HEK293 (cell line): Measurements from ENCODE around the gene CENPK.

ENCODE experiments used
- CTCF ChIP-seq: fragments of 450-650 bp; formaldehyde crosslinking; IDR thresholded peaks from 2 replicates; pipeline ENCODE4 v1.5.1; 2016; ENCODE audit warnings: missing biosample characterization, missing genetic modification characterization
- SP3 ChIP-seq: fragments of 450-650 bp; formaldehyde crosslinking; IDR thresholded peaks from 2 replicates; pipeline ENCODE4 v1.5.1; 2016; ENCODE audit warnings: missing biosample characterization, missing genetic modification characterization
- YY1 ChIP-seq: fragments of 450-650 bp; formaldehyde crosslinking; IDR thresholded peaks from 2 replicates; pipeline ENCODE4 v1.5.1; 2018; ENCODE audit warnings: missing biosample characterization, missing genetic modification characterization
- ZBTB1 ChIP-seq: fragments of 450-650 bp; formaldehyde crosslinking; IDR thresholded peaks from 2 replicates; pipeline ENCODE4 v1.5.1; 2016; ENCODE audit warnings: missing biosample characterization, missing genetic modification characterization
- ZNF274 ChIP-seq, 2 experiments: fragments of 200-500 bp in 1 of 2; fragments of 450-650 bp in 1 of 2; sonication (Bioruptor generic) in 1 of 2; formaldehyde crosslinking in 1 of 2; IDR thresholded peaks; 2 replicates each; pipeline versions ENCODE4 v1.5.1 to v1.6.1; 2014 to 2016; ENCODE audit warnings: borderline replicate concordance in 1 of 2, inconsistent platforms in 1 of 2, low read length in 1 of 2, missing biosample characterization in 1 of 2, missing genetic modification characterization in 1 of 2
- TF ChIP-seq, protein P1 (sequence below): fragments of 450-650 bp; formaldehyde crosslinking; IDR thresholded peaks from 2 replicates; pipeline ENCODE4 v1.5.1; 2016; ENCODE audit warnings: missing biosample characterization, missing genetic modification characterization
- TF ChIP-seq, protein P2 (sequence below): sonication (generic); formaldehyde crosslinking; IDR thresholded peaks from 2 replicates; pipeline ENCODE4 v1.8.1; 2022; ENCODE audit warnings: mild to moderate bottlenecking, moderate library complexity, missing genetic modification reagents
- TF ChIP-seq, protein P3 (sequence below): fragments of 450-650 bp; formaldehyde crosslinking; IDR thresholded peaks from 2 replicates; pipeline ENCODE4 v1.5.1; 2016; ENCODE audit warnings: missing biosample characterization, missing genetic modification characterization, borderline replicate concordance

- TF ChIP-seq, protein P1, sequence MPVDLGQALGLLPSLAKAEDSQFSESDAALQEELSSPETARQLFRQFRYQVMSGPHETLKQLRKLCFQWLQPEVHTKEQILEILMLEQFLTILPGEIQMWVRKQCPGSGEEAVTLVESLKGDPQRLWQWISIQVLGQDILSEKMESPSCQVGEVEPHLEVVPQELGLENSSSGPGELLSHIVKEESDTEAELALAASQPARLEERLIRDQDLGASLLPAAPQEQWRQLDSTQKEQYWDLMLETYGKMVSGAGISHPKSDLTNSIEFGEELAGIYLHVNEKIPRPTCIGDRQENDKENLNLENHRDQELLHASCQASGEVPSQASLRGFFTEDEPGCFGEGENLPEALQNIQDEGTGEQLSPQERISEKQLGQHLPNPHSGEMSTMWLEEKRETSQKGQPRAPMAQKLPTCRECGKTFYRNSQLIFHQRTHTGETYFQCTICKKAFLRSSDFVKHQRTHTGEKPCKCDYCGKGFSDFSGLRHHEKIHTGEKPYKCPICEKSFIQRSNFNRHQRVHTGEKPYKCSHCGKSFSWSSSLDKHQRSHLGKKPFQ (tag by site-specific recombination), result no peak
- TF ChIP-seq ZNF274 (IDR thresholded peaks at IDR 0.05; ENCODE audit: low read length), result no peak
- TF ChIP-seq ZNF274 (tag by site-specific recombination; IDR thresholded peaks at IDR 0.05; ENCODE audit: borderline replicate concordance), result no peak
- no peak for TF ChIP-seq CTCF (tag by site-specific recombination)
- TF ChIP-seq ZBTB1 (tag by site-specific recombination), result no peak
- TF ChIP-seq, protein P2, sequence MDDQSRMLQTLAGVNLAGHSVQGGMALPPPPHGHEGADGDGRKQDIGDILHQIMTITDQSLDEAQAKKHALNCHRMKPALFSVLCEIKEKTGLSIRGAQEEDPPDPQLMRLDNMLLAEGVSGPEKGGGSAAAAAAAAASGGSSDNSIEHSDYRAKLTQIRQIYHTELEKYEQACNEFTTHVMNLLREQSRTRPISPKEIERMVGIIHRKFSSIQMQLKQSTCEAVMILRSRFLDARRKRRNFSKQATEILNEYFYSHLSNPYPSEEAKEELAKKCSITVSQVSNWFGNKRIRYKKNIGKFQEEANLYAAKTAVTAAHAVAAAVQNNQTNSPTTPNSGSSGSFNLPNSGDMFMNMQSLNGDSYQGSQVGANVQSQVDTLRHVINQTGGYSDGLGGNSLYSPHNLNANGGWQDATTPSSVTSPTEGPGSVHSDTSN (CRISPR knock-in tag), result no peak
- TF ChIP-seq SP3 (tag by site-specific recombination), result no peak
- TF ChIP-seq, protein P3, sequence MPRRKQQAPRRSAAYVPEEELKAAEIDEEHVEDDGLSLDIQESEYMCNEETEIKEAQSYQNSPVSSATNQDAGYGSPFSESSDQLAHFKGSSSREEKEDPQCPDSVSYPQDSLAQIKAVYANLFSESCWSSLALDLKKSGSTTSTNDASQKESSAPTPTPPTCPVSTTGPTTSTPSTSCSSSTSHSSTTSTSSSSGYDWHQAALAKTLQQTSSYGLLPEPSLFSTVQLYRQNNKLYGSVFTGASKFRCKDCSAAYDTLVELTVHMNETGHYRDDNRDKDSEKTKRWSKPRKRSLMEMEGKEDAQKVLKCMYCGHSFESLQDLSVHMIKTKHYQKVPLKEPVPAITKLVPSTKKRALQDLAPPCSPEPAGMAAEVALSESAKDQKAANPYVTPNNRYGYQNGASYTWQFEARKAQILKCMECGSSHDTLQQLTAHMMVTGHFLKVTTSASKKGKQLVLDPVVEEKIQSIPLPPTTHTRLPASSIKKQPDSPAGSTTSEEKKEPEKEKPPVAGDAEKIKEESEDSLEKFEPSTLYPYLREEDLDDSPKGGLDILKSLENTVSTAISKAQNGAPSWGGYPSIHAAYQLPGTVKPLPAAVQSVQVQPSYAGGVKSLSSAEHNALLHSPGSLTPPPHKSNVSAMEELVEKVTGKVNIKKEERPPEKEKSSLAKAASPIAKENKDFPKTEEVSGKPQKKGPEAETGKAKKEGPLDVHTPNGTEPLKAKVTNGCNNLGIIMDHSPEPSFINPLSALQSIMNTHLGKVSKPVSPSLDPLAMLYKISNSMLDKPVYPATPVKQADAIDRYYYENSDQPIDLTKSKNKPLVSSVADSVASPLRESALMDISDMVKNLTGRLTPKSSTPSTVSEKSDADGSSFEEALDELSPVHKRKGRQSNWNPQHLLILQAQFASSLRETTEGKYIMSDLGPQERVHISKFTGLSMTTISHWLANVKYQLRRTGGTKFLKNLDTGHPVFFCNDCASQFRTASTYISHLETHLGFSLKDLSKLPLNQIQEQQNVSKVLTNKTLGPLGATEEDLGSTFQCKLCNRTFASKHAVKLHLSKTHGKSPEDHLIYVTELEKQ (tag by site-specific recombination), result no peak
- no peak for TF ChIP-seq YY1
Measured at GRCh38 chr5:65546141-65546540, 16.8 kb downstream of the CENPK start.
